ENCODE data around the gene NKAIN2. TPM values are rescaled to one million over a fixed set of nuclear protein-coding genes. Genes with fewer than 3 reads are reported as not detected.

NKAIN2 gene
- total and polyA plus RNA-seq, 2 donors (not counting 3 experiments of a cell fraction or from before 2014, with no cell fraction given), result 0.03 TPM; not detected in 1

DNA sequence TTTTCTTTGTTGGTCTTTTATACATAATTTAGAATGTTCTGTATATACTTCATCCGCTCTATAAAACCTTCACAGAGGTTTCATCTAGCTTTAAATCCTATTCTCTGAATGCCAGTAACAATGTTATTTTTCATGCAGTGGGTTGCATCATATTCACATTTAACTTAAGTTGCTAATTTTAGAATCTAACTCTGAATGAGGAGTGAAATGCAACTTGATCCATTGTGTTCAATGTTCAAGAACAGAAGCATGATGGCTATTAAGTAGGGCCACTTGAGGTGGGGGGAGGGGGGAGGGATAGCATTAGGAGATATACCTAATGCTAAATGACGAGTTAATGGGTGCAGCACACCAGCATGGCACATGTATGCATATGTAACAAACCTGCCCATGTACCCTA is 224.5 kb downstream of the NKAIN2 start:
- FAIRE-seq (no peak), DNase-seq (ENCODE audit: low read depth, low spot score) (no peak)
- Histone ChIP-seq H3K4me1 (ENCODE audit: control insufficient read depth, extremely low read depth, insufficient read depth, low read length) (no peaks in the 10 kb centered on the region), H4K20me1 (replicated peaks; ENCODE audit: control insufficient read depth, extremely low read depth, insufficient read depth, low read length) (no peaks in the 10 kb centered on the region), H3K79me2 (ENCODE audit: control insufficient read depth, insufficient read depth, low read length) (no peaks in the 10 kb centered on the region), H3K9ac (replicated peaks; ENCODE audit: extremely low read depth, insufficient read depth, low read length) (no peak overlapping the region), H2AFZ (ENCODE audit: low read depth, low read length) (no peak overlapping the region), H3K36me3 (ENCODE audit: control insufficient read depth in 2 of 2, extremely low read depth in 1 of 2, insufficient read depth in 2 of 2, low read length in 2 of 2) (no peaks in the 10 kb centered on the region), H3K9me3 (replicated peaks; ENCODE audit: control insufficient read depth, insufficient read depth, low read length) (no peaks in the 10 kb centered on the region), H3K27me3 (ENCODE audit: control insufficient read depth in 2 of 2, insufficient read depth in 2 of 2, low read length in 2 of 2) (no peaks in the 10 kb centered on the region), H3K27ac (ENCODE audit: insufficient read depth, low read depth, low read length) (no peak overlapping the region), H3K9me1 (replicated peaks; ENCODE audit: control insufficient read depth, extremely low read depth, insufficient read depth, low read length) (no peaks in the 10 kb centered on the region), H3K4me2 (ENCODE audit: insufficient read depth, low read length) (no peak overlapping the region), H3K4me3 (replicated peaks in 1 of 3; ENCODE audit: insufficient read depth in 1 of 3, low read depth in 1 of 3, low read length in 3 of 3) (no peak overlapping the region)
- TF ChIP-seq, protein P1, sequence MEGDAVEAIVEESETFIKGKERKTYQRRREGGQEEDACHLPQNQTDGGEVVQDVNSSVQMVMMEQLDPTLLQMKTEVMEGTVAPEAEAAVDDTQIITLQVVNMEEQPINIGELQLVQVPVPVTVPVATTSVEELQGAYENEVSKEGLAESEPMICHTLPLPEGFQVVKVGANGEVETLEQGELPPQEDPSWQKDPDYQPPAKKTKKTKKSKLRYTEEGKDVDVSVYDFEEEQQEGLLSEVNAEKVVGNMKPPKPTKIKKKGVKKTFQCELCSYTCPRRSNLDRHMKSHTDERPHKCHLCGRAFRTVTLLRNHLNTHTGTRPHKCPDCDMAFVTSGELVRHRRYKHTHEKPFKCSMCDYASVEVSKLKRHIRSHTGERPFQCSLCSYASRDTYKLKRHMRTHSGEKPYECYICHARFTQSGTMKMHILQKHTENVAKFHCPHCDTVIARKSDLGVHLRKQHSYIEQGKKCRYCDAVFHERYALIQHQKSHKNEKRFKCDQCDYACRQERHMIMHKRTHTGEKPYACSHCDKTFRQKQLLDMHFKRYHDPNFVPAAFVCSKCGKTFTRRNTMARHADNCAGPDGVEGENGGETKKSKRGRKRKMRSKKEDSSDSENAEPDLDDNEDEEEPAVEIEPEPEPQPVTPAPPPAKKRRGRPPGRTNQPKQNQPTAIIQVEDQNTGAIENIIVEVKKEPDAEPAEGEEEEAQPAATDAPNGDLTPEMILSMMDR (IDR thresholded peaks at IDR 0.05; ENCODE audit: extremely low read depth in 1 of 2, insufficient read depth in 1 of 2, low read depth in 1 of 2, low read length in 2 of 2), result no peak
- TF ChIP-seq GATA2 (IDR thresholded peaks at IDR 0.05; ENCODE audit: insufficient read depth, insufficient read length, low read depth, low read length), result no peak
- TF ChIP-seq JUN (IDR thresholded peaks at IDR 0.05; ENCODE audit: borderline replicate concordance, insufficient read depth, insufficient read length, low read depth), result no peak
- TF ChIP-seq EZH2 (IDR thresholded peaks at IDR 0.05; ENCODE audit: borderline replicate concordance, low read depth, low read length, severe bottlenecking), result no peak
- TF ChIP-seq MYC (IDR thresholded peaks at IDR 0.05; ENCODE audit: low read depth, low read length), result no peak
- no peak for TF ChIP-seq POLR2AphosphoS5 (IDR thresholded peaks at IDR 0.05; ENCODE audit: insufficient read depth, low read depth, low read length)
- intact Hi-C loops (cut with micrococcal nuclease) (no loop called here), dilution Hi-C loops (cut with MboI; ENCODE audit: extremely low pct_ligation_motif_present, low sequenced_read_pairs) (no loop called here)
- POLR2A ChIA-PET, result no interaction called here
- CTCF ChIA-PET, result no interaction called here
- BruUV-seq (replicated peaks), result no TSS peak

GRCh38 chr6:124029567-124029966 is 225.9 kb downstream of the NKAIN2 start:
- no peaks in the 10 kb centered on the region for H3K9me3 ChIP-seq (replicated peaks; ENCODE audit: control insufficient read depth, insufficient read depth, low read length)
- no peak overlapping the region for H3K4me2 ChIP-seq (ENCODE audit: insufficient read depth, low read length)
- H3K9ac ChIP-seq (replicated peaks; ENCODE audit: extremely low read depth, insufficient read depth, low read length), result no peak overlapping the region
- ChIA-PET POLR2A (no interaction called here), CTCF (no interaction called here)
- no peaks in the 10 kb centered on the region for H4K20me1 ChIP-seq (replicated peaks; ENCODE audit: control insufficient read depth, extremely low read depth, insufficient read depth, low read length)
- H3K4me1 ChIP-seq (ENCODE audit: control insufficient read depth, extremely low read depth, insufficient read depth, low read length), result no peaks in the 10 kb centered on the region
- H3K9me1 ChIP-seq (replicated peaks; ENCODE audit: control insufficient read depth, extremely low read depth, insufficient read depth, low read length), result no peaks in the 10 kb centered on the region
- no peak for FAIRE-seq
- no peak overlapping the region for H2AFZ ChIP-seq (ENCODE audit: low read depth, low read length)
- TF ChIP-seq JUN (IDR thresholded peaks at IDR 0.05; ENCODE audit: borderline replicate concordance, insufficient read depth, insufficient read length, low read depth) (no peak), POLR2AphosphoS5 (IDR thresholded peaks at IDR 0.05; ENCODE audit: insufficient read depth, low read depth, low read length) (no peak), GATA2 (IDR thresholded peaks at IDR 0.05; ENCODE audit: insufficient read depth, insufficient read length, low read depth, low read length) (no peak), MYC (IDR thresholded peaks at IDR 0.05; ENCODE audit: low read depth, low read length) (no peak), FOS (IDR thresholded peaks at IDR 0.05; ENCODE audit: borderline replicate concordance, insufficient read depth, low read length) (no peak), MAX (IDR thresholded peaks at IDR 0.05; ENCODE audit: insufficient read depth, insufficient read length) (no peak), POLR2A (IDR thresholded peaks at IDR 0.05; ENCODE audit: low read depth, low read length) (no peak), EZH2 (IDR thresholded peaks at IDR 0.05; ENCODE audit: borderline replicate concordance, low read depth, low read length, severe bottlenecking) (no peak)
- TF ChIP-seq, protein P1 (IDR thresholded peaks at IDR 0.05; ENCODE audit: extremely low read depth in 1 of 2, insufficient read depth in 1 of 2, low read depth in 1 of 2, low read length in 2 of 2), result no peak
- intact Hi-C loops (cut with micrococcal nuclease), result no loop called here
- no peak overlapping the region for H3K27ac ChIP-seq (ENCODE audit: insufficient read depth, low read depth, low read length)
- H3K36me3 ChIP-seq (ENCODE audit: control insufficient read depth in 2 of 2, extremely low read depth in 1 of 2, insufficient read depth in 2 of 2, low read length in 2 of 2), result no peaks in the 10 kb centered on the region
- dilution Hi-C loops (cut with MboI; ENCODE audit: extremely low pct_ligation_motif_present, low sequenced_read_pairs), result no loop called here
- no peak overlapping the region for H3K4me3 ChIP-seq (replicated peaks in 1 of 3; ENCODE audit: insufficient read depth in 1 of 3, low read depth in 1 of 3, low read length in 3 of 3)
- no peaks in the 10 kb centered on the region for H3K79me2 ChIP-seq (ENCODE audit: control insufficient read depth, insufficient read depth, low read length)
- DNase-seq (ENCODE audit: low read depth, low spot score), result no peak
- H3K27me3 ChIP-seq (ENCODE audit: control insufficient read depth in 2 of 2, insufficient read depth in 2 of 2, low read length in 2 of 2), result no peaks in the 10 kb centered on the region
- BruUV-seq (replicated peaks), result no TSS peak
